Left renal cortex interstitium (tissue), 4 donors: ENCODE measurements around the gene CPN2. TPM values are rescaled to one million over a fixed set of nuclear protein-coding genes. Genes with fewer than 3 reads are reported as not detected.

Experiments used
- DNase-seq, 4 donors: peaks; one replicate each; pipeline ENCODE4 v3.0.0-alpha.2; 2013; ENCODE audit warnings: low read depth in 4 of 4, low spot score in 2 of 4, missing footprints in 1 of 4
- polyA plus RNA-seq, 4 donors: library from polyadenylated mRNA; unstranded; fragments of 120-200 nt; gene quantifications; one replicate each; pipeline ENCODE4 v1.2.1, GENCODE V29; 2013; ENCODE audit not compliant: insufficient read length in 4 of 4

The CPN2 gene
- polyA plus RNA-seq, 4 donors: 0.19 to 0.88 (median 0.67) TPM

- no peak for DNase-seq
These were observed 50.2 kb downstream of the CPN2 start for GRCh38 chr3:194300936-194301335.

- peak in 1 of 4 donors; percentile 66 for DNase-seq
These were observed 50.8 kb downstream of the CPN2 start for GRCh38 chr3:194300382-194300758.

DNA sequence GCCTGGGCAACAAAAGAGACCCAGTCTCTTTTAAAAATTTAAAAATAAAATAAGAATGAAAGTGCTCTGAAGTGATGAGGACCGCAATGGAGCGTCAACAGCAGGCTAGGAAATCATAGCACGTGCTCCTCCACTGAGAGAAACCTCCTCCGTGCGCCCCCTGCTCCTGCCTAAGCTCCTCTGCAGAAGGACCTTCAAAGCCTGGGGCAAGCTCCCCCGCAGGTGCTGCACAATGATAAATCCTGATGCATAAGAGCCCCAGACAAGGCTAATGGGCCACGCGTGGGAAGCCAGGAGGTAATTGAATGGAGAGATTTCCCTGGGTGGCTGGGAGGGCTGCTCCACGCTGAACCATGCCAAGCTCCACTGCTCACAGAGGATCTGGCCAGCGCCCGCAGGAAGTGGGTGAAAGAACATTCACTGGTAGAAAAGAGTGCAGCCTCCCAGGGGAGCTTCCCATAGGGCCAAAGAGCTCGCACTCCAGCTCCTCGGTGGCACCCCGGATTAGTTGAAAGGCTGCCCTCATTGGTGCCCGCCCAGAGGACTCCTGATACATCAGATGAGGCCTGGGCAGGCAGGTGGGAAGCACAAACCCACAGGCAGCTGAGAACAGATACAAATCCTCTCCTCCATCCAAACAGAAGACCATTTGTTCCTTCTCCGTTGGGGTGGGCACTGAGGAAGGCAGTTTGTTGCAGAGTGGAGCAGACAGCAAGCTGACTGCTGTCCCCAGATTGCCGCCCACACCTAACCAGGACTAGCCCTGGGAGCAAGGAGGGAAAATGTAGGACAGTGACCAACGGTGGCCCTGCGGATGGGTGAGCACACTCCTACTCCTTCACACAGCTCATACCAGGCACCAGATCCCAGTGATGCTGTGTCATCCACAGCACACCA is 52.5 kb downstream of the CPN2 start:
- no peak for DNase-seq

DNA sequence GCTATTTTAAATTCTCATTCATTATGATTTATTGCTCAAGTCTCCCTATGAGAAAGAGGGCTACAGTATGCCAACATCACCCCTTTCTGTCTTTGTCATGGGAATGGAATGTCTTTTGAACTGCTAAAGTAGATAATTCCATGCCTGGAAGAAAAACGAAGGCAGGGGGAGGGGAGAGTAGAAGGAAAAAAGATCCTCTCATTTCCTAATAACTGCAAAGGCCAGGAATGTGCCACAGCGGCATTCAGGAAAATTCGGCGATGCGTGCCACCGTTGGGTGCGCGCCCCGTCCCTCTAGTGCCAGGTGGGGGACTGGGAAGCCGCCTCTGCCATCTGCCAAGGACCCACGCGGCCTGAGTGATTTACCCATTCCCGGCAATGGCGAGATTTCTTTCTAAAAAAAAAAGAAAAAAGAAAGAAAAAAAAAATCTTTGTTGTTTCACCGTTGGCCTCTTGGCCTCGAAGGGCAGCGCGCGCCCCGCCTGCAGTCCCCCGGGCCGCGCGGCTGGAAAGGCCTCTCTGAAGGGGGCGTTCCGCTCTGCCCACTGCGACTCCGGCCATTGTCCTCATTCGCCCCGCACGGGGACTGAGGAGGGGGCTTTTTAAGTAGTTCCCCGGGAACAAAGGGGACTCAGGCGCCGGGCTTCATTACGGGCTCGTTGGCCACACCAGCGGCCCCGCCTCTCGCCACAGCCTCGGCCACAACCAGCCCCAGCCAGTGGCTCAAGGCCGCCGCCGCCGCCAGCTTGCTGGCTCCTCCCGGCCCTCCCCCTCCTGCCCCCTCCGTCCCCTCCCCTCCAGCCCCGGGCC is 54.5 kb downstream of the CPN2 start:
- peak in 1 of 4 donors; percentile 73 for DNase-seq

DNA sequence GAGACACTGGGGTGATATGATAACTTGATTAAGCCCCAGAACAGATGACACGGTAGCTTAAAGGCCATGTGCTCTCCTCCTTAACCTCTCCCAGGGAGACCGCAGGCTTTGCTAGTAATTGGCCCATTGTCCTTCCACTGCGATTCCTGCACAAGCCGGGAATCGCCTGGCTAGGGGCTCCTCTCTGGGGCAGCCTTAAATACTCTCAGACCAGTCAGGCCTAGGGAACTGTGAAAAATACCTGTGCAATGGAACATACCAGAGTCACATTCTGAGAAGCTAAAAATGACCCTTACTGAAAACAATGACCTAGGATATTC is 56.3 kb downstream of the CPN2 start:
- no peak for DNase-seq

DNA sequence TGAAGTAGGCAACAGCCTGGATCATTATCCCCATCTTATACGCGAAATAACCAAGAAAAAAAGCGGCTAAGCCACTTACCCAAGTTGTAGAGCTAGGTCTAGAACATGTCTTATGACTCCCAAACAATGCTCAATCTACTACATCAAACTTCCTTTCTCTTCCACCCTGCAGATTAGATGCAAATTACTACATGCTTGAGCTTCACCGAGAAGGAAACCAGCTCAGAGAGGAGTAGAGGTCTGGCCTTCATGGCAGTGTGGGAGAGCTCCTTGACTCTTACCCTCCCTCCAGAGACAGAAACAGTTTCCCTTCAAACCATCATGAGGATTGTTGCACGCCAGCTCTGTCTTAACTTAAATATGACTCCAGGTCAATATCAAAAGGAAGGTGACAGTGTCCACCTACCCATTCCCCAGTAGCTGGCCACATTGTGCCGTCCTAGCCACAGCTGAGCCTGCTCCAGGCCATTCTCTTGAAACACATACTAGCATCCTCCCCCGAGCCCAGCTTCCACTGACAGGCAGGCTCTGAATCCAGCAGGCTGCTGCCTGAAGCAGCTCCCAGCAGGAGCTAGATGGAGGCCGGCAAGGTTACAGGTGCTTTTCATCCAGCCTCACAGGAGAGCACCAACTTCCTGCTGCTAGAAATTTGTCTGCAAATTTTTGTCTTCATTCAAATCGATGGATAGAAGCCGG is 56.8 kb downstream of the CPN2 start:
- no peak for DNase-seq

GRCh38 chr3:194293546-194294198 is 57.5 kb downstream of the CPN2 start:
- no peak for DNase-seq

DNA sequence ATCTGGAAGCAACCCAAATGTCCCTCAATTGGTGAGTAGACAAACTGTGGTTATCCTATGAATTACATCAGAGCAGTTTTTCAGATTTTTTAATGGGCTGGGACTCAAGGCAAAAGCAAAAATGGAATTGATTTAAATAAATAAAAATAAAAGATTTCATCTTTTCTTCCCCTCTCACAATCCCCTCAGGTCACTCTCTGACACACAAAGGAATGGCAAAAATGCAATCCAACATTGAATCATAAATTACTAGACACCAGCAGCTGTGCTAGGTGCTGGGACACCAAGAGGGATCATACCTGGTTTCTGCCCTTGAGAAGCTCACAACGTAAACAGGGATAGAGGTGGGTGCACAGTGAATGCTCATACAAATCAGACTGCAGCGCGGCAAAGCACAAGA is 58.8 kb downstream of the CPN2 start:
- DNase-seq: no peak

Other genes starting within 250 kb of the CPN2 start
- 100 to 1,000 TPM in 1 of 4 donors, 10 to 100 TPM in 3; 78.8 to 103 (median 94.1) TPM for gene HES1, start 215.2 kb downstream of the CPN2 start, polyA plus RNA-seq
- under 1 TPM in 2 of 4 donors, not detected in 2; 0.04 to 0.11 TPM for gene LRRC15, start 18.4 kb upstream of the CPN2 start, polyA plus RNA-seq
- gene GP5, start 47.9 kb upstream of the CPN2 start, polyA plus RNA-seq: under 1 TPM; 0.56 to 0.71 (median 0.61) TPM
- gene ATP13A3, start 135.7 kb upstream of the CPN2 start, polyA plus RNA-seq: 100 to 1,000 TPM in 1 of 4 donors, 10 to 100 TPM in 3; 84.8 to 124 (median 91.5) TPM